NCI-H82 (cell line): ENCODE measurements around the gene FAM53C.
A peak's percentile ranks its signal among the peaks of the same experiment; 100 is the strongest.
"Not testable (repeated sequence)": the region's sequence is repeated elsewhere in the genome, so short reads cannot be mapped to it uniquely, and the experiment has no call there.

Experiments
- DNase-seq: peaks from one replicate; lab custom pipeline; 2025; lab: John Stamatoyannopoulos, UW

Gene FAM53C

DNA sequence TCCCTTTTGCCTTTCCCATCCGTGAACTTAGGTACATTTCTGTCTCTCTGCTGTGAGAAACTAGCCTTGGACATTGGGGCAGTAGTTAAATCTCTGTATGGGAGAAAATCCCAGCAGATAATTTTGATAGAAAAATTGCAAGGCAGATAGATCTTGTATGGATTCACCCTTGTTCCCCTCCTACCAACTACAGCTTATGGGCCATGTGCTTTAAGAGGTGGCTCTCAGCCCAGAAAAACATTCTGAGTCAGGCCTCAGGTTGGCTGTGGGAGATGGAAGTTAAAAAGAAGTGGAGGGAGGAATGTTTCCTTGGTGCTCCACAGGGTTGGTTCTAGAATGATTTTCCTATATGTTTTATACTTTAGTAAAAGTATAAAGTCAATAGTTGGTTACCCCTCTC lies 13.0 kb downstream of the FAM53C start:
- DNase-seq, result no peak

DNA sequence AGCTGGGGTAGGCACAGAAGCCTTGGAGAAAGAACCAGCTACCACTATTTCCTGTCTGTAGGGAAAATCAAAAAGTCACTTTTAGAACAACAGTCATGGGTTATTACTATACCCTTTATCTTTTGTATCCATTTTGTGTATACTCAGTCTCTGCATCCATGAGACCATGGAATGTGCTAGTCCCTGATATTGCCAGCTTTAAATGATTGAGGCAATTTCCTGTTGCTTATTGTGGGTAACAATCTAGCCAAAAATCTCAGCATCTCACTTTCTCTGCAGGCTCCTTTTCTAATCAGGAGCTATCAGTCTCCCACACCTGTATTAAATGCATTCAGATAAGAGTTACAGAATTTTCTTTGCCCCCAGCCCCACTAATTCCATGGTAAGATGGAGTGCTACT lies 13.5 kb downstream of the FAM53C start:
- DNase-seq, result no peak

DNA sequence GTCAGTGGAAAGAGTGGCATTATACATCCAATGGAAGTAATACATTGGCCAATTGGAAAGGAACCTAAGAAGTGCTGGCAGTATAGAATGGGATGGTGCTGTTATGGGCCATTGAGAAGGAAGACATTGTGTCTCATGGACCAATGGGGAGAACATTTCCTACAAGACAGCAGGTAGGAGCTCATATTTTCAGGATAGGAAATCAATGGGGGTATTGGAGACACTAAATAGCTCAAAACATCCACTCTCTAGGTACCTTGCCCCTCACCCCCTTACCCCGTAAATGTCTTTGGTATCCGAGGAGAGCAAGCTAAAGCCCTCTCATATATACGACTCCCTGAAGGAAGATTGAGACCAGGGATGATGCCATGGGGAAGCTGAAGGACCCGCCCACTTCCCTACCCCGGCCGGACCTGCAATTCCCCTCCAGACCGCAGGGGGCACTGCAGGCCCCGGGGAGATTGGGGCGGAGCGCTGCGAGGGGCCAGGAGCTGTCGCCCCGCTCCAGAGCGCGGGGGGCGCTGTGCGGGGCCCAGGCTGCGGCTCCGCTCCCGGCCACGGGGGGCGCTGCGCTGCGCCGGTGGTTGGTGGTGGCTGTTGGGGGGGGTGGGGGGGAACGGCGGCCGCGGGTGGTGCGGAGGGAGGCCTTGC lies 14.1 kb downstream of the FAM53C start, which contains the start of gene KDM3B:
TSS of gene KDM3B (plus strand) at position 615 of the 651 bp plus-strand sequence. CDS start 111 bp downstream, outside the sequence.
- DNase-seq, result peak; percentile 89

DNA sequence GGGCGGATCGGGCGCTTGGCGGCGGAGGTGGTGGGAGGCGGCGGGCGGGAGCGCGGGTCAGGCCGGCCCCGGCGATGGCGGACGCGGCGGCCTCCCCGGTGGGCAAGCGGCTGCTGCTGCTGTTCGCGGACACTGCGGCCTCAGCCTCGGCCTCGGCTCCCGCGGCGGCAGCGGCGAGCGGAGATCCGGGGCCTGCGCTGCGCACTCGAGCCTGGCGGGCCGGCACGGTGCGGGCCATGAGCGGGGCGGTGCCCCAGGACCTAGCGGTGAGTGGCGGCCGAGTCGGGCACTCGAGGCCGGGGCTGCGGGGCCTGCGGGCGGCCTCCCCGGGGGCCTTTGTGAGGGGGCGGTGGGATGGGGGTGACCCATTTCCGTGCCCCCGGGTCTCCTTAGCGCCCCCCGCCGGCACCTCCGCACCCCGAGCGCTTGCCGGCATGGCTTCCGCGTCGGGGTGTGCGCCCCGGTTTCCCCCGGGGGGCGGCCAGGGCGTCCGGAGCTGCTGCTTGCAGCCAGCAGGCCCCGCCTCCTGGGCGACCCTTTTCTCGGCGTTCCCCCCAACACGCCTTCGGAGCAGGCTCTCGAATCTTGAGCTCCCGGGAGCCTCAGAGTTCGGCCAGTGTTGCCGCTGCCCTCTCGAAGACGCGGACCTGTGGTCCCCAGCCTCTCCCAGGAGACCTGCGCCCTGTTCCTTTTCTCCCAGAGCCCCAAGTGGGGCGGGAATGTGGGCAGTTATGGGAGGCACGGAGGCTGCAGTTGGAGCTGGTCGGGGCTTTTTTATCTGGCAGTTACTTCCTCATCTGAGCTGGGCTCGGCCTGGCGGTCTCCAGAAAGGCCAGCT lies 14.9 kb downstream of the FAM53C start:
- DNase-seq, result peak; percentile 57

DNA sequence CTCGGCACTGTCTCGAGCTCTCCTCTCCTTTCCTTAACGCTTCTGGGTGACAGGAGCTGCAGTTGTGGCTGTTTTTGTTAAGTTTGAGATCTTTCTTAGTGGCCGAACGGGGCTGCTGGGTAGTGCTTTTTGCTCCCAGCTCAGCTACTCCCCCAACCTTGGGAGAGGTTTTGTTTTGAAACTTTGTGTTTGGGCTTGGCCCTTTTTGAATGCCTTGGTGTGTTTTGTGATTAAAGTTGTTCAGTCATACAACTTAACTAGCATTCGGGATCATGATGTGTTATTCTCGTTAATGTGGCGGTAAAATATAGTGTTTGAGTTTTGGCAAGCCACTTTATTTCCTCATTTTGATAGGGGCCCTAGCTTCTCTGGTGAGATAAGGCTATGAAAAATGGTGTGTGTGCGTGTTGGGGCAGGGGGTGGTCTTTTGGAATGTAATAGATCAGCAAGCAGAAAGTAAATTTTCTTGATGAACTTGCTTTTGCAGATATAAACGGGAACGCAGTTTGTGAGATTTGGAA lies 15.6 kb downstream of the FAM53C start:
- no peak for DNase-seq

DNA sequence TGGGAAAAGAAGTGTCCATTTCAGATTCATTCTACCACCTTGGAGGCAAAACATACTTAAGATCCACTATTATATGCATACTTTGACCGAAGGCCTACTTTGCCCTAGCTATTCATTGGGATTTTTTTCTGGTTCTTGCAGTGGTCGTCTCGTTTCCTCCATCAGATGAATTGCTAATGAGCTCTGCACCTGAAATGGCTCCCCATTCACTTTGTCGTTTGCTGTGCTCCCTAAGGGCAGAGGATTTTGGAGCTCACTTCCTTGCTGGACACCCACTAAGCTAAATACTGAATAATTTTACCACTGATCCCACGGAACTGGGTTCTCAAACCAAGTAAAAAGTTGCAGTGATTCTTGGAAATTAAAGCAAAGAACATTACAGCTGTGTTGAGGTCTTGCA lies 16.3 kb downstream of the FAM53C start:
- DNase-seq, result no peak

DNA sequence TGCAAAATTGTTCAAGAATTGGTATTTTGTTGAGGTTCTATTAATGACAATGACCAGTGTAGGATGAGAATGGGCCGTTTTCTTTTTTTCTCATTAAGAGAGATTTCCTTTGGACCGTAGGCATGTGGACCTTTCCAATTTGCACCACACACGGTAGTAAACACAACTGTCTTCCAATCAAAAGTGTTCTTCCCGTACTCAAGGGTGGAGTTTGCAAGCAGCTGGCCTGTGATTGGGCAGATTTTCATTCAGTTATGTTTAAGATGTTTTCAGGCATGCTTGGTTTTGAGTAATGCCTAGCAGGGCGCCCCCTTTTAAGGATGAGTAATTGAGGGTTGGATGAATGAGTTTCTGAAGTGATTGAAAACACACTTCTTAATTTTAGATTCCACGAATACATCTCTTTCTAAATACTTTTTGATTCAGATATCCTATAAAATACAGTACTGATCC lies 16.9 kb downstream of the FAM53C start:
- peak; percentile 63 for DNase-seq

DNA sequence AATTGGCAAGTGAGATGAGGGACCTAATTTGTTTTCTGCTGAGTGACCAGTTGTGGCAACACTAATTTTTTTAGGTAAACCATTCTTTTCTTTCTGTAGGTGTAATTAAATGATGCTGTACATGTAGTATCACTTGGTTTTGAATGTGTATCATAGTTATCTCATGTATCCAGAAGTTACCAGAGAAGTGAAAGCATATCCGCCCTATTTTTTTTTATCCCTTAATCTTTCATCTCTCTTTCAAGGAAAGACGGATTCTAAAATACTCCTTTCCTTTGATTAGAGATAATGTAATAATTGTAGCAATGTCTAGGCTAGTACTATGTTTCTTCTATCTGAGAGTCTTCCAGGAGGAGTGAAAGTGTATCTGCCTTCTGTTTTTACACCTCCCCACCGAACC lies 21.6 kb downstream of the FAM53C start:
- no peak for DNase-seq

DNA sequence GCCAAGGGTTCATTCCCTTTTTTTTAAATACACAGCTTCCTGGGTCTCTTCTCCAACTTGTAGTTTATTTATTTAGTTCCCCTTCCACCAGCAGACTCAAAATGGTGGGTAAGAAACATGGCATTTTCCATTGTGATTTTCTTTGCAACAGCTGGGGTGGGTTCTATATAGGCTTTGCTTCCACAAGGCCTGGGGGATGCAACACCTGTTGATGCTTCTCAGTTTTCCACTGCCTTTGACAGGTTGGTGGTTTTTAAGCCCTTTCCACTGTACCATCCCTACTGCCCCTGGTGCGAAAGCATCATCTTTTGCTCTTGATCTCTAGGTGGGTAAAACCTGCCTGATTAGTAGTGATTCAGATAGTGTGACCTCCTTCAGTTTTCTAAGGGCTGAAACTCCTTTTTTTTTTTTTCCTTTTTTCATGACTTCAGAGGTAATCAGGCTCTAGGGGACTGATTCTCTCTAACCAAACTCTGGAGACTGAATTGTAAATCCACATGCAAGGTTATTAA lies 22.9 kb downstream of the FAM53C start:
- DNase-seq, result peak; percentile 27

DNA sequence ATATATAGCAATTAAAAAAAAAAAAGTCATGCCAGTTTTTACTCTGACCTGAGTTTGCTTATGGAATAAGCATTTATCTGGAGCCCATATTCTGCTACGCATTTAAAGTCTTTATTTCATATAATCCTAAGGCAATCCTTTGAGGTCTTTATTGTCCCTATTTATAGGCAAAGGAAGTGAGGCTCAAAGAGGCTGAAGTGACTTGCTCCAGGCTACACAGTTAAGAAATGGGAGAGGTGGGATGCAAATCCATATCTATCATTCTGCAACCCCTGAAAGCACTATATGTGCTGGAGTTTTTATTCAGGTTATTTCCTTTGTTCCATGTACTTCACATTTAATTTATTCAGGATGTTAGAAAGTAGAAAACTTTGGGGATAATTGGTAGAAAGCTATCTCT lies 26.5 kb downstream of the FAM53C start:
- DNase-seq, result no peak

DNA sequence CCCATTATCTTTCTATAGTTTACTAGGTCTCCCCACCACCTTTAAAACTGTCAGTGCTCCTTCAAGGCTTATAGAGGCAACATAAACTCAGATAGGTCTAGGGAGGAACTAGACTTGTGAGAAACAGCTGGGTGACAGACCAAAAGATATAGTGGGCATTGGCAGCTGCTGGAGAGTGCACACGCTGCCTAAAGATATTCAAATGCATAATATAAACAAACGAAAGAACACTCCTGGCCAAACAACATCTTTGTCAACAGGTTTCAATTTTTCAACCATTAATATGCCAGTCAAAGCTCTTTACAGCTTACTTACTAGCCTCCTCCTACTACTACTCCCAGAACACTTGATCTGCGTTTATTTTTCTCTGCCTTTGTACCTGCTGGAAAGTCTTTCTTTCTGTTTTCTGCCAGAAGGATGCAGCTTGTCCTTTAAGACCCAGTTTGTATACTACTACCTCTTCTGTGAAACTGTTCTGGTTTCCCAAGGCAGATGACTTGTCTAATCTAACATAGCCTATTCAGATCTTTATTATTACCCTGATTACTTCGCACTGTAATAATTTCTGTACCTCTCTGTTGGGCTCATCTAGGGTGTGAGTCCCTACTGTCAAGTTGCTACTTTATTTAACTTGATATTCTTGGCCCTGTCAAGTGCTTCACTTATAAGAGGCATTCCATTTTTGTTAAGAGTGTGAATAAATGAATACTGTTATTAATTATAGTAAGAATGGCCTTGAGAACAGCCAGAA lies 28.7 kb downstream of the FAM53C start:
- DNase-seq, result no peak

DNA sequence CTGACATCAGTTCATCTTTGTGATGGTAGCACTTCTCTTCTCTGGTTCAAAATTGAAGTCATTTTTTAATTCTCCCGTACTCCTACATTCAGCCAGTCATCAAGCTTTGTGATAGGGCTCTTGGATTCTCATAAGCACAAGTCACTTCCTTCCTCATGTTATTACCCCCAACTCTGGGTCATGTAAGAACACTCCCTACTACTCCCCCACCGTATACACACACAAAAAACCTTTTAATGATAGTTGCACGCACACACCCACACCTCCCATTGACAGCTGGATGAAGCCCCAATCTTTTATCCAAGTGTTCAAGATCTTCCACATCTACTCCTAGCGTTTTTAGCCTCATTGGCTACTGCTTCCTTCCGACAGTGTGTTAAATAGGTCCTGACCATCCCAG lies 31.2 kb downstream of the FAM53C start:
- no peak for DNase-seq

DNA sequence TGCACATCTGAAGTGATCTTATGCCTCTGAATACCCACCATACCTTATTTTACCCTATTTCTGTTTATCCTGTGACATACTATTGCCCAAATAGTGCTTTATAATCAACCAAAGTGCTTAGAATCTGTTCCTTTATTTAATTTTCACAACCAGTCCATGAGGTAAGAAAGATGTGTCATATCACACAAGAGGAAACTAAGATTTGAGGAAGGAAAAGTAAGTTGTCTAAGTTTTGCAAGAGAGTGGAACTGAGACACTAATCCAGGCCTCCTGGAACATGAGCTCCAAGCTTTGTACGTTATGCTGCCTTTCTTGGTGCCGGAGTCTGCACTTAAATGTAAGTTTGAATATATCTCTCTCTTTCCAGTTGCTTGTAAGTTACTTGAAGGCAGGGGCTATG lies 31.6 kb downstream of the FAM53C start:
- no peak for DNase-seq

DNA sequence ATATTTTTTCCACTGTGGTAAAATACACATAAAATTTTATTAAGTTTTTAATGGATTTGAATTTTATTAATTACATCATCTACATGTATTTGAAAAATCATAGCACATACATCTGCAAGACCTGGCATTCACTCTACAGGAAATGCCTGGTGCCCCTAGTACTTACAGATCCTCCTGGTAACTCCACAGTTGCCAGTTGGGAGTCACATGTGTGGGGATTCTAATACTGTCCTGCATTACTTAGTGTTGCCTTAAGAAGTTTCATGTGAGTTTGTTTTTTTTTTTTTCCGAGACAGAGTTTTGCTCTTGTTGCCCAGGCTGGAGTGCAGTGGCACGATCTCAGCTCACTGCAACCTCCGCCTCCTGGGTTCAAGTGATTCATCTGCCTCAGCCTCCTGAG lies 32.5 kb downstream of the FAM53C start:
- DNase-seq, result no peak

DNA sequence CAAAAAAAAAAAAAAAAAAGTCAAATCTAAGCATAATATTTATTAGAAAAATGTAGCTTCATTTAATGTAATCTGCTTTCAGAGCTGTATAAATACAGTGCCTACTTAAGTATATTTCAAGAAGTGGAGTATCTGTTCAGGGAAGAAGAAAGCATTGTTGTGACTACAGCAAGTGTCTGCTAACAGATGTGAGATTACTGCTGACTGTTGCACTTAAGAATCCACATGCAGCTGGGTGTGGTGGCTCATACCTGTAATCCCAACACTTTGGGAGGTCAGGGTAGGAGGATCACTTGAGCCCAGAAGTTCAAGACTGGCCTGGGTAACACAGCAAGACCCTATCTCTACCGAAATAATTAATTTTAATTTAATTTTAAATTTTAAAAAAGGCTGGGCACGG lies 33.4 kb downstream of the FAM53C start:
- no peak for DNase-seq

DNA sequence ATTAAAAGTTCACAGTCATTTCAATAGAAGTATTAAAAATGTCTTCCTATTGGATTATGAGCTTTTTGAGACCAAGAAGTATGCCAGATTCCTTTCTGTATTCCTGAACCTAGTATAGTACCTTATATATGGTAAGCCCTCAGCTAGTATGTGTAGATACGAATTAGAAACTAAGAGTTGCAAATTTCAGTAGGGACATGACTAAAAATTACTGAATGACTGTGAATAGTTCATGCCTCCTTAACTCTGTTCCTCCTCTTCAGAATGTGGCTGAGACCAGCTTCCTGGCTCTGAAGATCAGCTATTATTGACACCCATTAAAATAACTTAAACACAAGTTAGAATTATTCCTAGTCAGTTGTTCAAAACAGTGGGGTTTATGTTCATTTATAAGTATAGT lies 34.2 kb downstream of the FAM53C start:
- no peak for DNase-seq

DNA sequence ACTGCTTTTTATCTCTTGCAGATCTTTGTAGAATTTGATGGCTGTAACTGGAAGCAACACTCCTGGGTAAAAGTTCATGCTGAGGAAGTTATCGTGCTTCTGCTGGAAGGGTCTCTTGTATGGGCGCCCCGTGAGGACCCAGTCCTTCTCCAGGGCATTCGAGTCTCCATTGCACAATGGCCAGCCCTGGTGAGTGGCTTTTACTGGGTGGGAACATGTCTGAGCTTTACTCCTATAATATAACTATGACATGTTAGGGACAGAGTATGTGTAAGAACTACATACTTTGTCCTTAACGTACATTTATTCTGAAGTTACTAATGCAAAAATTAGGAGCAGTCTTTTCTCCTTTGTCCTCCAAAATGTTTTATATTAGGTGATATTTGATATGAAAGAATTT lies 34.6 kb downstream of the FAM53C start:
- DNase-seq, result no peak

DNA sequence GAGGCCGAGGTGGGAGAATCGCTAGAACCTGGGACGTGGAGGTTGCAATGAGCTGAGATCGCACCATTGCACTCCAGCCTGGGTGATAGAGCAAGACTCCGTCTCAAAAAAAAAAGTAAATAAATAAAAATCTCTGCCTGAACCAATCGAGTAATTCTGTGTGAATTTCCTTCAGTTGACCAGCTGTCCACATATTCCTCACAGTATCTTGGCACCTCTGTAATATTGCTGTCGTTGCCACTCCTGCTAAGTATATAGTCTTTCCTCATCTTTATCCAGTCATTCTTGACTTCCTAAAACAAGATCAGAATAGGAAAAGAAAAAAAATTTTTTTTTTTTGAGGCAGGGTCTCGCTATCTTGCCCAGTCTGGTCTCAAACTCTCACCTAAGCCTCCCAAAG lies 44.3 kb downstream of the FAM53C start:
- DNase-seq, result no peak

DNA sequence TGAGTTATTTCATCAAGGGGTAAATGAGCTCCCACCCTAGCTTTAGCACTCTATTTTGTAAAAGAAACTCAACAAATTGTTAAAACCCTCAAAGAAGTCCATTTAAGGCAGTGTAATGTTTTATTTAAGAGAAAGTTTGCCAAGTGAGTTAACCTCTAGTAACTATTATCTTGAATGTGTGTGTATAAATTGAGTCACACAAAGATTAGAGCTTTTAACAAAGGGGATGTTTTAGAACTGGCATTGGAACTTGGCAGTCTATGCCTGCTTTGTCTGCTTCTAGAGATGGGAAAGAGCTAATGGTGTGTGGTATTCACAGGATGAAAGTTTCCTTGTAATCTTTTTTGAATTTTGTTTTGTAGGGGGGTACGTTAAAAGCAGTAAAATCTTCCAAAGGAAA lies 47.6 kb downstream of the FAM53C start:
- DNase-seq, result no peak

DNA sequence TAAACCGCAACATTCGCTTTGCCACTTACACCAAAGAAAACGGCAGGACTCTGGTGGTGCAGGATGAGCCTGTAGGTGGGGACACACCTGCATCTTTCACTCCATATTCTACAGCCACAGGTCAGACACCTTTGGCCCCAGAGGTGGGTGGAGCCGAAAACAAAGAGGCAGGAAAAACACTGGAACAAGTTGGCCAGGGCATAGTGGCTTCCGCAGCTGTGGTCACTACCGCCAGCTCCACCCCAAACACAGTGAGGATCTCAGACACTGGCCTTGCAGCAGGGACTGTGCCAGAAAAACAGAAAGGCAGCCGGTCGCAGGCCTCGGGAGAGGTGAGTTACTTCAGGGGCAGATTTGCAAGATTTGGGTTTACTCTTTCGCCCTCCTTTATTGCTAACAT lies 48.2 kb downstream of the FAM53C start:
- no peak for DNase-seq

DNA sequence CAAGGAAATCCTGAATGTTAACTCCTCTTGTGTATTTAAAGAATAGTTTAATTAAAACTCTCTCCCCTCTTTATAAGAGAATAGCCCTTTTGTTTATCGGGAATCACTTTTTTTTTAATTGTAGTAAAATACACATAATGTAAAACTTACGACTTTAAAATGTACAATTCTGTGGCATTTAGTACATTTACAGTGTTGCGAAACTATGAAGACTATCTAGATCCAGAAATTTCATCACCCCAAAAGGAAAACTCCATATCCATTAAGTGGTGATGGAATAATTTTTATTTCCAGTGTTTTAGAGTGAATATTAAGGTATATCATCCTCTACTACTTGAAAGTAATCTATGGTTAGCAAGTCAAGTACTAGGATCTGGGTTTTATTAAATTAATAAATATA lies 51.3 kb downstream of the FAM53C start:
- DNase-seq, result no peak

DNA sequence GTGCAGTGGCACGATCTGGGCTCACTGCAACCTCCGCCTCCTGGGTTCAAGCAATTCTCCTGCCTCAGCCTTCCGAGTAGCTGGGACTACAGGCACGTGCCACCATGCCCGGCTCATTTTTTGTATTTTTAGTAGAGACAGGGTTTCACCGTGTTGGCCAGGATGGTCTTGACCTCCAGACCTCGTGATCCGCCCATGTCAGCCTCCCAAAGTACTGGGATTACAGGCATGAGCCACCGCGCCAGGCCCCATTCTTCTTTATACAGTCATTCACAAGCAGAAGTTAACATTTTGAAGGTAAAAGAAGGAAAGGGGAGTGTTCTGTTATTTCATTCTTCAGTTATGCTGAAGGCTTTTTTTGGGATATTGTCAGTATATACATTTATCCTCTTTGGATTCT lies 51.8 kb downstream of the FAM53C start:
- DNase-seq, result not testable (repeated sequence)
